ENCODE measurements around the gene CTDNEP1. TPM values are rescaled to one million over a fixed set of nuclear protein-coding genes. Genes with fewer than 3 reads are reported as not detected.
A peak's percentile ranks its signal among the peaks of the same experiment; 100 is the strongest.

The CTDNEP1 gene
- polyA plus RNA-seq, 2 of the 4 experiments (the other 2 are of a cell fraction): 145 to 161 TPM

DNA sequence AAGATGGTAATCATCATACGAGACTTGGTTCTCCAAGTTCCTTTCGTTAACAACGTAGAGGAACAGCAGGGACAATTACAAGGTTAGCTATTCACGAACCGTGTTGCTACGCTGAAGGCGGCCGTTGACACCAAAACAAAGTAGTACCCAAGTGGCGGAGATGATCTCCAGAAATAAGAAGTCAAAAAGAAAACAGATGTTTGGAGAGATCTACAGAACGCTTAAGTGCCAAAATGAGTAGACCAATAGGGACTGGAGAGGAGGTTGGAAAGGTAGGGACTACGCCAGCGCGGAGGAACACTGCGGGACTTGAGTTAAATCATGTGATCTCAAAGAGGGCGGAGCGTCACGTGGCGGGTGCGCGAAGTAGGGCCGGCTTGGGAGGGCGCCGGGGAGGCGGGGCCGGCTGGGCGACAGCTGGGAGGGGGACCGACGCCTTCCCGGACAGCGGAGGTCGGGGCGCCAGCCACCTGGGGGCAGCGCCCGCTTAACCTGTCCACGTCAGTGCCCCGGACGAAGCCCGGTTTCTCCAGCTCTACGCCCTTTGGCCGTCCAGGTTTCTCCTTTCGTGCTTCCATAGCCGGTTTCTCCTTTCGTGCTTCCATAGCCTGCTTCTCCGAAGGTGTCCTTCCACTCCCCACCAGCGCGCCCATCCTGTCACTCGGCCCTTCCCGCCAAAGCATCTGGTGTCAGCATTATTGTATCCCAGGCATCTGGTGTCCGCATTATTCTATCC is 8.6 kb downstream of the CTDNEP1 start (continued):
- TF ChIP-seq PHF8 (IDR thresholded peaks at IDR 0.05; ENCODE audit: borderline replicate concordance, low read depth) (0 out of 2 replicates have a peak, but pooled peaks have one; percentile 19), TFCP2L1 (CRISPR knock-in tag; IDR thresholded peaks at IDR 0.05) (no peak), RARB (CRISPR knock-in tag; IDR thresholded peaks at IDR 0.05) (0 out of 2 replicates have a peak, but pooled peaks have one; percentile 48), HOXA7 (CRISPR knock-in tag; IDR thresholded peaks at IDR 0.05) (peak; percentile 13; the same call in 1 of the 2 replicates), CEBPB (IDR thresholded peaks at IDR 0.05) (peak in 1 of 2 experiments; percentile 26; a peak in 1 of 4 replicates), MAFK (IDR thresholded peaks at IDR 0.05; ENCODE audit: partially characterized antibody) (peak; percentile 71), NR3C1 (IDR thresholded peaks at IDR 0.05) (no peak), JUNB (IDR thresholded peaks at IDR 0.05) (no peak), CHD2 (IDR thresholded peaks at IDR 0.05; ENCODE audit: low read length, partially characterized antibody) (peak; percentile 84), MAX (IDR thresholded peaks at IDR 0.05) (peak; percentile 95), KDM5A (IDR thresholded peaks at IDR 0.05) (peak; percentile 74), JUN (IDR thresholded peaks at IDR 0.05) (peak; percentile 92 to 96), RAD21 (conservative IDR thresholded peaks at IDR 0.05 in 1 of 2, IDR thresholded peaks at IDR 0.05 in 1 of 2) (no peak), ATOH8 (CRISPR knock-in tag; IDR thresholded peaks at IDR 0.05; ENCODE audit: low read depth) (0 out of 2 replicates have a peak, but pooled peaks have one; percentile 1), ESRRA (IDR thresholded peaks at IDR 0.05; ENCODE audit: borderline replicate concordance, low read length) (0 out of 2 replicates have a peak, but pooled peaks have one; percentile 21), POLR2AphosphoS2 (conservative IDR thresholded peaks at IDR 0.05; ENCODE audit: low read length) (peak; percentile 65; the same call in 1 of the 2 replicates), BHLHE40 (IDR thresholded peaks at IDR 0.05; ENCODE audit: low read depth, low read length) (peak; percentile 62), ZSCAN20 (CRISPR knock-in tag; IDR thresholded peaks at IDR 0.05) (no peak), CBX8 (IDR thresholded peaks at IDR 0.05) (no peak), EHF (CRISPR knock-in tag; IDR thresholded peaks at IDR 0.05) (no peak), RNF2 (IDR thresholded peaks at IDR 0.05; ENCODE audit: borderline replicate concordance, low read depth) (no peak), CBX2 (IDR thresholded peaks at IDR 0.05; ENCODE audit: borderline replicate concordance, low read depth) (no peak), HOXB5 (CRISPR knock-in tag; IDR thresholded peaks at IDR 0.05) (no peak; the same call in 1 of the 2 replicates), MYC (IDR thresholded peaks at IDR 0.05; ENCODE audit: borderline replicate concordance, low read length) (peak; percentile 60; the same call in 1 of the 2 replicates)
- TF ChIP-seq, protein P1, sequence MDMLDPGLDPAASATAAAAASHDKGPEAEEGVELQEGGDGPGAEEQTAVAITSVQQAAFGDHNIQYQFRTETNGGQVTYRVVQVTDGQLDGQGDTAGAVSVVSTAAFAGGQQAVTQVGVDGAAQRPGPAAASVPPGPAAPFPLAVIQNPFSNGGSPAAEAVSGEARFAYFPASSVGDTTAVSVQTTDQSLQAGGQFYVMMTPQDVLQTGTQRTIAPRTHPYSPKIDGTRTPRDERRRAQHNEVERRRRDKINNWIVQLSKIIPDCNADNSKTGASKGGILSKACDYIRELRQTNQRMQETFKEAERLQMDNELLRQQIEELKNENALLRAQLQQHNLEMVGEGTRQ (IDR thresholded peaks at IDR 0.05): peak; percentile 99
- TF ChIP-seq, protein P2, sequence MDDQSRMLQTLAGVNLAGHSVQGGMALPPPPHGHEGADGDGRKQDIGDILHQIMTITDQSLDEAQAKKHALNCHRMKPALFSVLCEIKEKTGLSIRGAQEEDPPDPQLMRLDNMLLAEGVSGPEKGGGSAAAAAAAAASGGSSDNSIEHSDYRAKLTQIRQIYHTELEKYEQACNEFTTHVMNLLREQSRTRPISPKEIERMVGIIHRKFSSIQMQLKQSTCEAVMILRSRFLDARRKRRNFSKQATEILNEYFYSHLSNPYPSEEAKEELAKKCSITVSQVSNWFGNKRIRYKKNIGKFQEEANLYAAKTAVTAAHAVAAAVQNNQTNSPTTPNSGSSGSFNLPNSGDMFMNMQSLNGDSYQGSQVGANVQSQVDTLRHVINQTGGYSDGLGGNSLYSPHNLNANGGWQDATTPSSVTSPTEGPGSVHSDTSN (IDR thresholded peaks at IDR 0.05): peak; percentile 99
- TF ChIP-seq, protein P3, sequence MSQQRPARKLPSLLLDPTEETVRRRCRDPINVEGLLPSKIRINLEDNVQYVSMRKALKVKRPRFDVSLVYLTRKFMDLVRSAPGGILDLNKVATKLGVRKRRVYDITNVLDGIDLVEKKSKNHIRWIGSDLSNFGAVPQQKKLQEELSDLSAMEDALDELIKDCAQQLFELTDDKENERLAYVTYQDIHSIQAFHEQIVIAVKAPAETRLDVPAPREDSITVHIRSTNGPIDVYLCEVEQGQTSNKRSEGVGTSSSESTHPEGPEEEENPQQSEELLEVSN (IDR thresholded peaks at IDR 0.05; ENCODE audit: borderline replicate concordance, low read depth): peak; percentile 70
